Fibroblast of skin of right biceps (primary cell): ENCODE data around the gene CHD6.
"Not testable (repeated sequence)": the region's sequence is repeated elsewhere in the genome, so short reads cannot be mapped to it uniquely, and the experiment has no call there.

ENCODE experiments used
- DNase-seq: peaks from one replicate; pipeline ENCODE4 v3.0.0-alpha.2; 2013

CHD6 gene

DNA sequence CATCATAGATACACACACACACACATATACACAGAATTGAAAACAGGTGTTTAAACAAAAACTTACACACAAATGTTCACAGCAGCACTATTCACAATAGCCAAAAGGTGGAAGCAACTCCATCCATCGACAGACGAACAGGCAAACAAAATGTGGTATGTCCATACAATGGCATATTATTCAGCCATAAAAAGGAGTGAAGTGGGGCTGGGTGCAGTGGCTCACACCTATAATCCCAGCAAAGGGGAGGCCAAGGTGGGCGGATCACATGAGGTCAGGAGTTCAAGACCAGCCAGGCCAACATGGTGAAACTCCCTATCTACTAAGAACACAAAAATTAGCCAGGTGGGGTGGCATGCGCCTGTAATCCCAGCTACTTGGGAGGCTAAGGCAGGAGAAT is 80.3 kb downstream of the CHD6 start:
- DNase-seq = no peak

DNA sequence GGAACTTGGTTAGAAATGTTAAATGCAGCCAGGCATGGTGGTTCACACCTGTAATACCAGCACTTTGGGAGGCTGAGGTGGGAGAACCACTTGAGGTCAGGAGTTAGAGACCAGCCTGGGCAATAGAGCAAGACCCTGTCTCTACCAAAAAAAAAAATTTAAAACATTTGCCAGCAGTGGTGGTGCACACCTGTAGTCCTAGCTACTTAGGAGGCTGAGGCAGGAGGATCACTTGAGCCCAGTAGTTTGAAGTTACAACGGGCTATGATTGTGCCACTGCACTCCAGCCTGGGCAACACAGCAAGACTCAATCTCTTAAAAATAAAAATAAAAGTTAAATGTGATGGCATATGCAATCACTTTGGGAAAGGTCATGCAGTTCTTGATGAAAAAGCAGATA is 82.6 kb downstream of the CHD6 start:
- DNase-seq = not testable (repeated sequence)

GRCh38 chr20:41534842-41535241 is 83.3 kb downstream of the CHD6 start:
- no peak for DNase-seq

GRCh38 chr20:41534170-41534569 is 84.0 kb downstream of the CHD6 start:
- no peak for DNase-seq

DNA sequence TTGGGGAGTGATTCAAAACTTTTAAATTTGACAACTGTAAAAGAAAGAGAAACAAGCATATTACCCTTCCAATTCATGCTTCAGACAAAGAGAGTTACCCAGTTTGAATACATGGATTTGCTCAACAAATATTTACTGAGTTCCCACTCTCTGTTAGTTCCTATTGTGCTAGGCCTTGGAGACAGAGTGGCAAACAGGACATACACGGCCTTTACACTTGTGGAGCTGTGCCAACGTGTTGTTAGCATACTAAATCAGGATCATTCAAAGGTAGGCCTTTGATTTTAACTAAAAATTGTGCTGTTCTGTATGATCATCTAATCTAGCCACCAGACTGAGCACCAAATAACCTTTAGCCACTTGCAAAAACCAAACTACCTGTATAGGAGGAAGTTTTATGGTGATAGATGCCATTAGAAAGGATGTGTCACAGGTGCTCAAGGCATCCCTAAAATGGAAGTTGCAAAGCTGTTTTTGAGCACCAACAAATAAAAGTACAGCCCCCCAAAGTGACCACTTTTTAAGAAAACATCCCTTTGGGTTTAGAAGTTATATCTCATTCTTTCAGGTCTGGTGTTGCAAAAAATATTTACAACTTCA is 84.5 kb downstream of the CHD6 start:
- DNase-seq = no peak

- no peak for DNase-seq
These were observed 85.2 kb downstream of the CHD6 start for GRCh38 chr20:41532935-41533334.

DNA sequence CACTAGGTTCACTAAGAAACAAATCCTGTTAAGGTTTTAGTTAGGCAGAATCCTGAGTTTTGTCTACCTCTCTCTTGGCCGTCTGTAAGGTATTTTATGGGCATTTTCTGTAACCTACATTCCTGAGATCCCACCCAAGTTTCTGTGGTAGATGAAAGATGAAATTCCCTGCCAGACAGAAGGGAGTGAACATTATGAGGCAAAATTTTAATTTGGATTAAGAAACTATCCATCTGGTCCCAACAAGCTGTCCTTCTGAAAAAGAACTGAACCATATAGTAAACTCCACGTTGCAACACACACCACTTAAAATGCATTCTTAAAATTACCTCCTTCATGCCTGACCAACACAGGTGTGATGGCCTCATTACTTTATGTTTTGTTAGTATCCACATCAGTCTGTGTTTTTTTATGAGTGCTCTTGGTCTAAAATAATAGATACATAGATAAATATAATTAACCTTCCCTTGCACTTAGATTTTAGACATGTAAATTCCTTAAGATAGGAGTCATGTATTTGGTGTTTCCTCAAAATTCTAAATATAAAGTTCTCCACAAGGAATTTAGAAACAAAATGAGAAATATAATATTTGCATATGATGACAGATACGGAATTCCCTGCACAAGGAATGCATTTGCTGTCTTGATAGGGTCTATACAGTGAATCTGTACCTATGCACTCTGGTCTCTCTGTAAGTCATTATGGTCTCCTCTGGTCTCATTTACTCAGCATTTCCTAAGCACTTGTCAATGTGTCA is 86.5 kb downstream of the CHD6 start:
- DNase-seq = peak; percentile 49

DNA sequence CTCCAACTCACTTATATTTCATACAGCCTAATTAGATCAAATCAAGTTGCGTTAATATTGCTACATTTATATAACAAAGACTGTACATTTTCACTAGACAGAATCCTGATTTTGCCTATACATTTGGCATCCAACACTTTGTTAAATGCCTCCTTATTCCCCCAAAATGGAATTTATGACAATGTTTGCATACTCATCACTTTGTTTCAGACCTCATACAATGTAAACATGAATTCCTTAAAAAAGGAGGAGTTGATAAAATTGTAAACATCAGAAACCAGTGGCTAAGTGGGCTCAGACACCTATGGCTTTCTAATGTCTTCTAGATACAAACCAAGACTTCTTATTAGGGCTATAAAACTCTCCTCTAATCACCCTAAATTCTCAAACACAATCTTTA is 87.3 kb downstream of the CHD6 start:
- DNase-seq = no peak

- no peak for DNase-seq
These were observed 91.8 kb downstream of the CHD6 start for GRCh38 chr20:41526327-41526726.

DNA sequence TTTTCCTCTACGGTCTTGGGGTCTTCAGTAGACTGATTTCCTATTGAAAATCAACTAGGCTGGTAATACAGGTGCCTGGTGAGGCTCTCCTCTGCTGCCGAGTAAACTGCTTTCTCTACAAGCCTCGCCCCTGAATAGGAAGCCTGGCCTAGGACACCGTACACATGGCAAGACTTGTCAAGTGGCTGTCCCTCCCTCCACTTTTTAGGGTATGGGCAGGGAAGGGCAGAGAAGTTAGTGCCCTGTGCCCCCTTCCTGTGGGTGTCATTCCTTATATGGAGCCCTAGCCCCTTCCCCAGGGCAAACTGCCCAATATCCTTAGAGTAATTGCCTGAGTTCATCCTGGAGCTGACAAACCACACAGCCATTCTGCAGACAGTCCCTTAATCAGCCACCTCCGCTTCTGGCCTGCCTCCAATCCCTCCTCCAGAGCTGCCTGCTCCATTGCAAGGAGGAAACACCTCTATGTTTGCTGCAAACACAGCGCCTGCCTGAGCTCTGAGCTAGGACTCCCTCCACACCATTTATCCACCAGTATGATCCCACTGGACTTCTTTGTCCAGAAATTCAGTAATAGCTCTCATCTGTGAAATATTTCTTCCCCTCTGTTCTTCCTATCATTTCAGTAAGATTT is 93.1 kb downstream of the CHD6 start:
- peak; percentile 59 for DNase-seq

DNA sequence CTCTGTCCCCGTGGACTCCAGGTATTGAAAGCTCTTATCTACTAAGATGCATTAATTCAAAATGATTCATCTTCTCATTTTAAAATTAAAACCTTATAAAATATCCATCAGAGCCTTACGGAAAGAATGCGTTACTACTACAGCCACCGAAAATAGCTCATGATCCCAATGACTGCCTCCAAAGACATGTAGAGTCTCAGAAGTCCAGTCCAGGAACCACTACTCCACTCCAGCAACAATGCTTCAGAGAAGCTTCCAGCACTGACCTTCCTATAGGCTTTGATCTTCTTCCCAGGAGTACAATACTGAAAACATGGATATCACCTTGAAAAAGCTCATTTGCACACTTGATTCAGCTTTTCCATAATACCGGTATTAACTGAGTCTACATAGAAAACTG is 94.3 kb downstream of the CHD6 start:
- DNase-seq = no peak

GRCh38 chr20:41513829-41514228 is 104.3 kb downstream of the CHD6 start:
- no peak for DNase-seq

- no peak for DNase-seq
These were observed 105.6 kb downstream of the CHD6 start for GRCh38 chr20:41512624-41513023.

- no peak for DNase-seq
These were observed 107.2 kb downstream of the CHD6 start for GRCh38 chr20:41510847-41511450.

DNA sequence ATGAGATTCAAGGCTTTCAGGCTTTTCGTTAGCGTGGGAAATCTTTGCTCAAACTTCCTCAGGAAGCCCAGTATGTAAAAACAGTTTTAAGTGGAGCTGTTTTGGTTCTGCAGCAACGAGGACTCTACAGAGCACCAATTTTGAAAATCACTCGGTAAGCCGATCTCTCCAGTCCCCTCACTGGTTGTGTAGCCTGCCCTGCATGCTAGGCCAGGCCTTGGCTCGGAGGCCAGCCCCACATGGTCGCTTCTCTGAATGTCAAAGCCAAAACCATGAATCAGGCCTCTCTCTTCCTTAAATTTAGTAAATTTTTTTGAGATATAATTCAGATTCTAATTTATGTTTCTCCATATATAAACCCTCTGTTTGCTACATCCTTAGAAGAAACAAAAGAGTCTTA is 108.0 kb downstream of the CHD6 start:
- no peak for DNase-seq

DNA sequence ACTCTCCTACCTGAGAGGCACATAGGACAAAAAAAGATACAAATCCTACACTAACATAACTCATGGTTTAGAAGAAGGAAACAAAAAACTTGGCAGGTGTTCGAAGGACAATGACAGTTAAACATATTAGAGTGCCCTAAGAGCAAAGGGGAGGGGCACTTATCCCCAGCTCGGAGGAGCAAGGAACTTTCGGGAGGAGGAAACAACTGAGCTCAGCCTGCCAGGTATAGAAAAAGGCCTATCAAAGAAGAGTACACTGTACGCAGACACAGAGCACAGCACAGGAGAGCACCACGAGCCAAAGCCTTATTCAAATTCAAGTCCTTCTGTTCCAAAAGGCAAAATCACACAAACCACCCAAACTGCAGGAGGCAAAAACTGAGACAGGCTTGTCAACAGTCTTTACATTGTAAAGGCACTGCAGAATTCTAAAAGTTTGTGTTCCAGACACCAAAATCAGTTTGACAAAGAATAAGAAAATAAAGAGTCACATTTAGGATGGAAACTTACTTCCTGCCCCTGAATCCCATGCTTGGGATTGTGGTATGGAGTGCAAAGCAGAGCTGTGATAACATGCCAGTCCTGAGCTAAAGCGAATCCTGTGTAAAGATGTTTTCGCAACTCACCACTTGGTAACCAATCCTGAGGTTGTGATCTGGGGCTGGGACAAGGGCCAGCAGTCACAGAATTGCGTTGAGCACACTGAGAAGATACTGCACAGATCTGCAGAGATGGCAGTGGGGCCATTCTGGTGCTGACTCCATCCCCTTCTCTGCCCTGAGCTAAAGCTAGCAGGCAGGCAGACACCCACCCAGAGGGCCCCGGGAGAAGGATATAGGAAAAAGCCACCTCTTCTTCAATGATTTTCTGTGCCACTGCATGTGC is 108.6 kb downstream of the CHD6 start:
- peak; percentile 44 for DNase-seq

DNA sequence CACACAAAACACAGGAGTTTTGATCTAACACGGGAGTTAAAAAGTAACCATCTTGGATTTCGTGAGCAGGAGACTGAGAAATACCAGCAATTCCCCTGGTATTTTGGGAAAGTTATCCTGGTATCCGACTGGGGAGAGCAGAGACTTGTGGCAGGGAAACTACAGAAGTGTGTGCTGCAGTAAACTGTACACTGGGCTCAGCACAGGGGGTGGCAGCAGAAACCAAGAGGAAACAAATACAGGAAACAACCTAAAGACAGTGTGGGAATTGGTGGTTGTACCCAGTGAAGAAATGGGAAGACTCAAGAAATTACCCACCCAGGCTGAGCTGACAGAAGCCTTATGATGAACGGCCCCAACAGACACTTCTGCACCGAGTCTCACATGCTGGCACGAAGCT is 109.8 kb downstream of the CHD6 start:
- no peak for DNase-seq

DNA sequence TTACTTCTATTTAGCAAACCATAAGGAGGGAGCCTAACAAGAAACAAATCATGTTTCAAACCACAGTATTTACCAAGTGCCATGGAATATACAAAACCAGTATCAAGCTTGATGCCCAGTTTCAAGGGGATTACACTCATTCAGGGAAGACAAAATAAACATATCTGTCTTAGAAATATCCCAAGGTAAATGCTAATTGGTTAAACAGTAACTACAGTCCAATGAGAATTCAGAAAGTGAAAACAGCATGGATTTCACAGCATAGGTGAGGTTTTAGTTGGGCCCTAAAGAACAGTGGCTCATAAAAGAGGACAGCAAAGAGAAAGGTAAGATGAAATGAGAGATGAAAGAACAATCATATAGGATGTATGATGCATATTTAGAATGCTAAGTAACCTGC is 110.3 kb downstream of the CHD6 start:
- DNase-seq = no peak

- no peak for DNase-seq
These were observed 110.7 kb downstream of the CHD6 start for GRCh38 chr20:41507436-41507835.

- no peak for DNase-seq
These were observed 111.8 kb downstream of the CHD6 start for GRCh38 chr20:41506192-41506915.

DNA sequence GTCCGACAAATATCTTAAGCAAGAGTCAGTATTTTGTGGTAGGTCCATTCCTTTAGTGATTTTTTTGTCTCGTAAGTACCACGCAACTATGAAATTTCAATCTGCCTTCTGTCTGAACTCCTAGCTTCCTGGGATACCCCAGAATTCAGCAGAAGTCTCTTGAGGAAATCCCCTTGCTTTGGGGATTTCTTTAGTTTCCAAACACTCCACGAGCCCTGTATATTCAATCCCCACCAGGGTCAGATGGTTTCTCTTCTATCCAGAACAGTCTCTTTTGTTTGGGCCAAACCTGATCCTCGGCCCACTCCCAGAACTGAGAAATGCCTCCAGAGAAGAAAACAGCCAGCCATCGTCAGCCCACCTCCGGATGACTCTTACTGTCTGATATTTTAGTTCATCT is 113.0 kb downstream of the CHD6 start:
- DNase-seq = no peak

DNA sequence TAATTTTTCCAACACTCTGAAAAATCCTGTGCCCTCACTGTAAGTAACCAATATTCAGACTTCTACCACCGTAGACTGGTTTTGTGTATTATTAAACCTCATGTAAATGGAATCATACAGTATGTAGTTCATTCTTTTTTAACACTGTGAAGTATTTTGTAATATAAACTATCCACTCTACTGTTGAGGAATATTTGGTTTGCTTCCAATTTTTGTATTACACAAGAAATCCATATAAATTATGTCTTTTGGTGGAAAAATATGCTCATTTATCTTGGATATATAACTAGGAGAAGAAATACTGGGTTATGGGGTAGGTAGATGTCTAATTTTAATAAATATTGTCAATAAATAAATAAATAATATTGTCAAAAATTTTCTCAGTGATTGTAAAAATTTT is 116.8 kb downstream of the CHD6 start:
- peak; percentile 15 for DNase-seq
